Epithelial cell of esophagus (primary cell): ENCODE results near the gene ENG.
"Not testable (repeated sequence)": the region's sequence is repeated elsewhere in the genome, so short reads cannot be mapped to it uniquely, and the experiment has no call there.

ENCODE experiments used
- DNase-seq: peaks from one replicate; pipeline ENCODE4 v3.0.0; 2010; ENCODE audit warnings: low read depth
- H3K4me3 ChIP-seq: 2 replicates; pipeline ENCODE4 v1.5.1; 2011; ENCODE audit warnings: mild to moderate bottlenecking, low read length, control low read depth
- CTCF ChIP-seq: IDR thresholded peaks from 2 replicates; pipeline ENCODE4 v1.5.1; 2011; ENCODE audit warnings: low read depth, mild to moderate bottlenecking, low read length, control low read depth, inconsistent platforms; ENCODE audit not compliant: insufficient read depth; ENCODE audit errors: missing control alignments

The ENG gene

GRCh38 chr9:127848756-127849504, 5.5 kb downstream of the ENG start:
- no peak overlapping the region for H3K4me3 ChIP-seq
- no peak for DNase-seq
- no peak for TF ChIP-seq CTCF

- H3K4me3 ChIP-seq, result no peak overlapping the region
- no peak for TF ChIP-seq CTCF
- DNase-seq, result no peak
Measured at GRCh38 chr9:127847833-127848755, 6.4 kb downstream of the ENG start.

- H3K4me3 ChIP-seq, result no peak overlapping the region
- TF ChIP-seq CTCF, result no peak
- no peak for DNase-seq
Measured at GRCh38 chr9:127847178-127847510, 7.3 kb downstream of the ENG start.

GRCh38 chr9:127846443-127847177, 7.8 kb downstream of the ENG start:
- H3K4me3 ChIP-seq, result no peak overlapping the region
- no peak for TF ChIP-seq CTCF
- DNase-seq, result no peak

- DNase-seq, H3K4me3 ChIP-seq: not testable (repeated sequence)
Measured at GRCh38 chr9:127845619-127846018, 8.8 kb downstream of the ENG start.

- no peak overlapping the region for H3K4me3 ChIP-seq
- DNase-seq, result no peak
- TF ChIP-seq CTCF, result no peak
Measured at GRCh38 chr9:127844821-127845359, 9.6 kb downstream of the ENG start.
